Liver (tissue), 9 donors: Measurements from ENCODE around the gene ANAPC4. TPM values are rescaled to one million over a fixed set of nuclear protein-coding genes. Genes with fewer than 3 reads are reported as not detected.

Experiments
- DNase-seq: peaks from one replicate; pipeline ENCODE4 v3.0.0-alpha.2; 2017; ENCODE audit warnings: low spot score
- H3K27ac ChIP-seq, 2 donors: one replicate each; pipeline ENCODE4 v1.7.0; 2013; ENCODE audit warnings: inconsistent platforms in 2 of 2, low read length in 2 of 2, control low read depth in 1 of 2, low read depth in 1 of 2, mild to moderate bottlenecking in 1 of 2
- H3K27me3 ChIP-seq, 4 donors: one replicate each; pipeline versions ENCODE4 v1.6.1 to v1.7.0; 2013; ENCODE audit warnings: low read length in 3 of 4, inconsistent platforms in 1 of 4, mild to moderate bottlenecking in 1 of 4, moderate library complexity in 1 of 4; ENCODE audit not compliant: control insufficient read depth in 4 of 4, insufficient read depth in 4 of 4
- H3K36me3 ChIP-seq, 4 donors: one replicate each; pipeline versions ENCODE4 v1.6.1 to v1.7.0; 2013; ENCODE audit warnings: low read length in 3 of 4, mild to moderate bottlenecking in 3 of 4, low read depth in 1 of 4, moderate library complexity in 1 of 4; ENCODE audit not compliant: control insufficient read depth in 4 of 4, insufficient read depth in 3 of 4
- H3K4me1 ChIP-seq, 4 donors: one replicate each; pipeline versions ENCODE4 v1.6.1 to v1.7.0; 2013; ENCODE audit warnings: low read length in 3 of 4, mild to moderate bottlenecking in 3 of 4, moderate library complexity in 1 of 4; ENCODE audit not compliant: control insufficient read depth in 4 of 4, insufficient read depth in 4 of 4
- H3K4me3 ChIP-seq, 3 donors: one replicate each; pipeline versions ENCODE4 v1.6.1 to v1.7.0; 2013; ENCODE audit warnings: low read length in 3 of 3, control low read depth in 1 of 3, low read depth in 1 of 3, mild to moderate bottlenecking in 1 of 3
- H3K9ac ChIP-seq, 2 donors: one replicate each; pipeline ENCODE4 v1.7.0; 2013; ENCODE audit warnings: low read length in 2 of 2, mild to moderate bottlenecking in 2 of 2, moderate library complexity in 2 of 2, control low read depth in 1 of 2, low read depth in 1 of 2
- H3K9me3 ChIP-seq, 4 donors: one replicate each; pipeline versions ENCODE4 v1.6.1 to v1.7.0; 2013; ENCODE audit warnings: low read length in 3 of 4; ENCODE audit not compliant: control insufficient read depth in 4 of 4
- EGR1 ChIP-seq, 2 donors: IDR thresholded peaks; 2 replicates each; pipeline ENCODE4 v1.6.1; 2016 to 2018; ENCODE audit warnings: antibody characterized with exemption in 2 of 2, low read depth in 2 of 2
- FOXA1 ChIP-seq: IDR thresholded peaks from 2 replicates; pipeline ENCODE4 v1.6.1; 2016; ENCODE audit warnings: antibody characterized with exemption
- FOXA2 ChIP-seq: IDR thresholded peaks from 2 replicates; pipeline ENCODE4 v1.6.1; 2016; ENCODE audit warnings: antibody characterized with exemption
- GABPA ChIP-seq, 2 donors: IDR thresholded peaks in 1 of 2; conservative IDR thresholded peaks in 1 of 2; 2 replicates each; pipeline ENCODE4 v1.6.1; 2016; ENCODE audit warnings: antibody characterized with exemption in 2 of 2, mild to moderate bottlenecking in 1 of 2, moderate library complexity in 1 of 2
- HNF4A ChIP-seq, 2 donors: conservative IDR thresholded peaks; 2 replicates each; pipeline ENCODE4 v1.6.1; 2016; ENCODE audit warnings: antibody characterized with exemption in 2 of 2, mild to moderate bottlenecking in 2 of 2
- JUND ChIP-seq, 2 donors: IDR thresholded peaks; 2 replicates each; pipeline ENCODE4 v1.6.1; 2016; ENCODE audit warnings: antibody characterized with exemption in 2 of 2
- MAX ChIP-seq: IDR thresholded peaks from 2 replicates; pipeline ENCODE4 v1.6.1; 2016; ENCODE audit warnings: antibody characterized with exemption
- NR2F2 ChIP-seq: IDR thresholded peaks from 2 replicates; pipeline ENCODE4 v1.6.1; 2016; ENCODE audit warnings: antibody characterized with exemption
- RAD21 ChIP-seq, 2 donors: IDR thresholded peaks; 2 replicates each; pipeline ENCODE4 v1.6.1; 2016; ENCODE audit warnings: antibody characterized with exemption in 2 of 2, mild to moderate bottlenecking in 2 of 2
- REST ChIP-seq: IDR thresholded peaks from 2 replicates; pipeline ENCODE4 v1.6.1; 2016; ENCODE audit warnings: antibody characterized with exemption, mild to moderate bottlenecking
- TAF1 ChIP-seq: conservative IDR thresholded peaks from 2 replicates; pipeline ENCODE4 v1.6.1; 2016; ENCODE audit warnings: antibody characterized with exemption, mild to moderate bottlenecking
- WGBS: extraction: QIAGEN DNeasy Blood & Tissue Kit; methylation state at CpG from one replicate; pipeline ENCODE4 v1.1.7; 2013; 5-methylcytosine and 5-hydroxymethylcytosine counted together
- polyA plus RNA-seq, 2 donors: library from polyadenylated mRNA; stranded (reverse) in 1 of 2; unstranded in 1 of 2; fragments of 200-250 nt in 1 of 2; fragments of >200 nt in 1 of 2; fragmentation: Nextera tagmentation in 1 of 2; extraction: Ambion mirVana in 1 of 2; gene quantifications; one replicate each; pipeline versions ENCODE4 v1.2.1 to v1.2.3, GENCODE V29; 2013 to 2015
- total RNA-seq, 2 donors: library from RNA; depleted of rRNA; stranded (reverse); fragments of >200 nt; gene quantifications; one replicate each; pipeline ENCODE4 v1.2.3, GENCODE V29; 2014
- TF ChIP-seq, protein P1 (sequence below): IDR thresholded peaks from 2 replicates; pipeline ENCODE4 v1.6.1; 2016; ENCODE audit warnings: antibody characterized with exemption
- TF ChIP-seq, protein P2 (sequence below): fragments of 150-350 bp; IDR thresholded peaks from 2 replicates; pipeline ENCODE4 v1.5.1; 2017; ENCODE audit warnings: improper control_type of control experiment, low read depth, low read length; ENCODE audit not compliant: missing input control
- TF ChIP-seq, protein P3 (sequence below): IDR thresholded peaks from 2 replicates; pipeline ENCODE4 v1.6.1; 2016; ENCODE audit warnings: antibody characterized with exemption
- donor health status: healthy.
- donor health status: healthy.
- donor health status: healthy.
- donor health status: healthy.
- donor health status: healthy.

The ANAPC4 gene
- total and polyA plus RNA-seq, 4 donors, result 5.7 to 17.3 (median 11.0) TPM

DNA sequence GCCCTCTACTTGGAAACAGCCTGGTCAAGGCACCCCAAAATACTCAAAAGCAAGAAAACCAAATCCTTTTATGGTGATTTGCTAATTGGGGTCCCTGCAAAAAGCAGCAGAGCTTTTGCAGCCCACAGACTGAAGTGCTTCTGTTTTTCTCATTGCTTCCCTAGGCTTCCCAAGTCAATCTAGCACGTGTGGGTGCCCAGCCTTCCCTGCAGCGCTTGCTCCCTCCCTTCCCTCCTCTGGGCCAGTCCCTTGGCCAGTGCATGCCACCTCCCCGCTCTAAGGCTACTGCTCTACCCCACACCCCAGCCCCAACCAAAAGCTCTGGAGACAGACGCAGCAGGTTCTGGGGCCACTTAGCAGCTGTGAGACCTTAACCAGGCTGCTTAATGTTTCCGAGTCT lies 53.6 kb downstream of the ANAPC4 start:
- H3K9ac ChIP-seq, result no peak overlapping the region
- H3K4me1 ChIP-seq, result peaks cover under 1 to 3% (median 2%) of the 10 kb centered on the region in 4 donors
- DNase-seq, result no peak
- H3K27ac ChIP-seq, result no peak overlapping the region
- 92% methylated on average over 5 of the region's 5 CpGs for WGBS
- H3K36me3 ChIP-seq, result no peaks in the 10 kb centered on the region
- no peak overlapping the region for H3K4me3 ChIP-seq
- H3K27me3 ChIP-seq, result no peaks in the 10 kb centered on the region
- TF ChIP-seq JUND (IDR thresholded peaks at IDR 0.05) (no peak), RAD21 (IDR thresholded peaks at IDR 0.05) (no peak), FOXA2 (no peak), GABPA (IDR thresholded peaks at IDR 0.05 in 1 of 2, conservative IDR thresholded peaks at IDR 0.05 in 1 of 2) (no peak), MAX (no peak), NR2F2 (no peak), FOXA1 (no peak), REST (no peak), TAF1 (no peak), HNF4A (conservative IDR thresholded peaks at IDR 0.05) (no peak), EGR1 (IDR thresholded peaks at IDR 0.05; ENCODE audit: low read depth in 2 of 2) (no peak)
- TF ChIP-seq, protein P1, sequence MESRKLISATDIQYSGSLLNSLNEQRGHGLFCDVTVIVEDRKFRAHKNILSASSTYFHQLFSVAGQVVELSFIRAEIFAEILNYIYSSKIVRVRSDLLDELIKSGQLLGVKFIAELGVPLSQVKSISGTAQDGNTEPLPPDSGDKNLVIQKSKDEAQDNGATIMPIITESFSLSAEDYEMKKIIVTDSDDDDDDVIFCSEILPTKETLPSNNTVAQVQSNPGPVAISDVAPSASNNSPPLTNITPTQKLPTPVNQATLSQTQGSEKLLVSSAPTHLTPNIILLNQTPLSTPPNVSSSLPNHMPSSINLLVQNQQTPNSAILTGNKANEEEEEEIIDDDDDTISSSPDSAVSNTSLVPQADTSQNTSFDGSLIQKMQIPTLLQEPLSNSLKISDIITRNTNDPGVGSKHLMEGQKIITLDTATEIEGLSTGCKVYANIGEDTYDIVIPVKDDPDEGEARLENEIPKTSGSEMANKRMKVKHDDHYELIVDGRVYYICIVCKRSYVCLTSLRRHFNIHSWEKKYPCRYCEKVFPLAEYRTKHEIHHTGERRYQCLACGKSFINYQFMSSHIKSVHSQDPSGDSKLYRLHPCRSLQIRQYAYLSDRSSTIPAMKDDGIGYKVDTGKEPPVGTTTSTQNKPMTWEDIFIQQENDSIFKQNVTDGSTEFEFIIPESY, result no peak
- TF ChIP-seq, protein P2, sequence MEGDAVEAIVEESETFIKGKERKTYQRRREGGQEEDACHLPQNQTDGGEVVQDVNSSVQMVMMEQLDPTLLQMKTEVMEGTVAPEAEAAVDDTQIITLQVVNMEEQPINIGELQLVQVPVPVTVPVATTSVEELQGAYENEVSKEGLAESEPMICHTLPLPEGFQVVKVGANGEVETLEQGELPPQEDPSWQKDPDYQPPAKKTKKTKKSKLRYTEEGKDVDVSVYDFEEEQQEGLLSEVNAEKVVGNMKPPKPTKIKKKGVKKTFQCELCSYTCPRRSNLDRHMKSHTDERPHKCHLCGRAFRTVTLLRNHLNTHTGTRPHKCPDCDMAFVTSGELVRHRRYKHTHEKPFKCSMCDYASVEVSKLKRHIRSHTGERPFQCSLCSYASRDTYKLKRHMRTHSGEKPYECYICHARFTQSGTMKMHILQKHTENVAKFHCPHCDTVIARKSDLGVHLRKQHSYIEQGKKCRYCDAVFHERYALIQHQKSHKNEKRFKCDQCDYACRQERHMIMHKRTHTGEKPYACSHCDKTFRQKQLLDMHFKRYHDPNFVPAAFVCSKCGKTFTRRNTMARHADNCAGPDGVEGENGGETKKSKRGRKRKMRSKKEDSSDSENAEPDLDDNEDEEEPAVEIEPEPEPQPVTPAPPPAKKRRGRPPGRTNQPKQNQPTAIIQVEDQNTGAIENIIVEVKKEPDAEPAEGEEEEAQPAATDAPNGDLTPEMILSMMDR, result no peak
- TF ChIP-seq, protein P3, sequence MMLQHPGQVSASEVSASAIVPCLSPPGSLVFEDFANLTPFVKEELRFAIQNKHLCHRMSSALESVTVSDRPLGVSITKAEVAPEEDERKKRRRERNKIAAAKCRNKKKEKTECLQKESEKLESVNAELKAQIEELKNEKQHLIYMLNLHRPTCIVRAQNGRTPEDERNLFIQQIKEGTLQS, result no peak
- no peaks in the 10 kb centered on the region for H3K9me3 ChIP-seq
